Measurements from ENCODE around the gene TTBK2.

- no peak for TF ChIP-seq CTCF (IDR thresholded peaks at IDR 0.05)
- no peak for TF ChIP-seq EP300 (IDR thresholded peaks at IDR 0.05)
- no peak for TF ChIP-seq POLR2A (IDR thresholded peaks at IDR 0.05)
These were observed 201.5 kb downstream of the TTBK2 start for GRCh38 chr15:42719043-42719442.
